GM23338 (cell line): ENCODE measurements around the gene COL18A1. TPM values are rescaled to one million over a fixed set of nuclear protein-coding genes. Genes with fewer than 3 reads are reported as not detected.
"Not testable (repeated sequence)": the region's sequence is repeated elsewhere in the genome, so short reads cannot be mapped to it uniquely, and the experiment has no call there.

Experiments
- ATAC-seq: fragments of 200-7000 bp; cut with Tn5 transposase; 3 replicates; pipeline ENCODE4 v1.9.1; 2020
- DNase-seq: peaks from one replicate; pipeline ENCODE4 v3.0.0-alpha.2; 2015; ENCODE audit warnings: low spot score
- H2AFZ ChIP-seq: fragments of 200-600 bp; sonication (generic); 2 replicates; pipeline ENCODE4 v1.8.0; 2016; ENCODE audit warnings: antibody characterized with exemption, mild to moderate bottlenecking, moderate library complexity
- H3F3A ChIP-seq: fragments of 200-600 bp; sonication (generic); replicated peaks from 2 replicates; pipeline ENCODE4 v1.8.0; 2017; ENCODE audit warnings: antibody characterized with exemption, mixed run types, low read depth
- H3K27ac ChIP-seq: fragments of 200-600 bp; sonication (generic); 2 replicates; pipeline ENCODE4 v1.6.1; 2016; ENCODE audit warnings: low read depth
- H3K27me3 ChIP-seq: fragments of 200-600 bp; sonication (generic); 2 replicates; pipeline ENCODE4 v1.8.0; 2016; ENCODE audit warnings: mild to moderate bottlenecking, mixed run types, moderate library complexity; ENCODE audit not compliant: insufficient read depth
- H3K36me3 ChIP-seq: fragments of 200-600 bp; sonication (generic); 2 replicates; pipeline ENCODE4 v1.8.0; 2016; ENCODE audit warnings: mild to moderate bottlenecking; ENCODE audit not compliant: insufficient read depth
- H3K4me1 ChIP-seq: fragments of 200-600 bp; sonication (generic); 2 replicates; pipeline ENCODE4 v1.8.0; 2016; ENCODE audit warnings: mild to moderate bottlenecking, moderate library complexity; ENCODE audit not compliant: insufficient read depth
- H3K4me2 ChIP-seq: fragments of 200-600 bp; sonication (generic); 2 replicates; pipeline ENCODE4 v1.7.1; 2017; ENCODE audit warnings: mixed run types
- H3K4me3 ChIP-seq: fragments of 200-600 bp; sonication (generic); 2 replicates; pipeline ENCODE4 v1.6.1; 2016; ENCODE audit warnings: mixed run types
- H3K79me2 ChIP-seq: fragments of 200-600 bp; sonication (generic); replicated peaks from 2 replicates; pipeline ENCODE4 v1.8.0; 2017; ENCODE audit warnings: mild to moderate bottlenecking; ENCODE audit not compliant: insufficient read depth
- H3K9me2 ChIP-seq: fragments of 200-600 bp; sonication (generic); 2 replicates; pipeline ENCODE4 v1.8.0; 2017; ENCODE audit not compliant: insufficient read depth
- H4K20me1 ChIP-seq: fragments of 200-600 bp; sonication (generic); replicated peaks from 2 replicates; pipeline ENCODE4 v1.8.0; 2017; ENCODE audit warnings: mild to moderate bottlenecking; ENCODE audit not compliant: insufficient read depth
- H3K27ac Mint-ChIP-seq: 2 replicates; pipeline ENCODE4 v1.8.0; 2020; ENCODE audit warnings: inconsistent platforms, mild to moderate bottlenecking, moderate library complexity, mixed read lengths
- H3K27me3 Mint-ChIP-seq: 3 replicates; pipeline ENCODE4 v1.8.0; 2022; ENCODE audit warnings: low read depth, mild to moderate bottlenecking, moderate library complexity, mixed read lengths, inconsistent platforms; ENCODE audit not compliant: insufficient read depth, poor library complexity
- H3K36me3 Mint-ChIP-seq: 3 replicates; pipeline ENCODE4 v1.8.0; 2021; ENCODE audit warnings: low read depth, mild to moderate bottlenecking, inconsistent platforms, moderate library complexity, mixed read lengths
- H3K4me1 Mint-ChIP-seq: 3 replicates; pipeline ENCODE4 v1.8.0; 2020; ENCODE audit warnings: mild to moderate bottlenecking, inconsistent platforms, mixed read lengths
- H3K4me3 Mint-ChIP-seq: 3 replicates; pipeline ENCODE4 v1.8.0; 2021; ENCODE audit warnings: moderate library complexity, mild to moderate bottlenecking, inconsistent platforms, mixed read lengths
- H3K9me3 Mint-ChIP-seq: 3 replicates; pipeline ENCODE4 v1.8.0; 2020; ENCODE audit warnings: moderate library complexity, mild to moderate bottlenecking, inconsistent platforms, mixed read lengths
- CREB1 ChIP-seq: fragments of 250-450 bp; sonication (Bioruptor Pico); IDR thresholded peaks from 2 replicates; pipeline ENCODE4 v1.5.0; 2020; ENCODE audit warnings: low read depth, mild to moderate bottlenecking, moderate library complexity
- EZH2phosphoT487 ChIP-seq: fragments of 200-600 bp; sonication (generic); IDR thresholded peaks from one replicate; pipeline ENCODE4 v1.8.1; 2018; ENCODE audit warnings: antibody characterized with exemption; ENCODE audit not compliant: unreplicated experiment
- JUNB ChIP-seq: IDR thresholded peaks from one replicate; pipeline ENCODE4 v1.6.1; 2016; ENCODE audit warnings: antibody characterized with exemption; ENCODE audit not compliant: unreplicated experiment
- NANOG ChIP-seq: IDR thresholded peaks from 2 replicates; pipeline ENCODE4 v1.6.1; 2016; ENCODE audit warnings: antibody characterized with exemption, borderline replicate concordance
- STAT1 ChIP-seq: IDR thresholded peaks from one replicate; pipeline ENCODE4 v1.6.1; 2016; ENCODE audit warnings: antibody characterized with exemption; ENCODE audit not compliant: unreplicated experiment
- ZNF331 ChIP-seq: fragments of 250-450 bp; sonication (Bioruptor Pico); IDR thresholded peaks from 2 replicates; pipeline ENCODE4 v1.5.0; 2020; ENCODE audit warnings: low read depth, mild to moderate bottlenecking, moderate library complexity
- polyA plus RNA-seq: library from polyadenylated mRNA; unstranded; fragments of >200 nt; fragmentation: Nextera tagmentation; extraction: Ambion mirVana; gene quantifications from 2 replicates; pipeline ENCODE4 v1.2.1, GENCODE V29; 2016
- total RNA-seq: library from RNA; depleted of rRNA; stranded (reverse); fragments of >200 nt; shearing (Covaris generic); gene quantifications from 2 replicates; pipeline ENCODE4 v1.2.3, GENCODE V29; 2014
- TF ChIP-seq, protein P1 (sequence below): fragments of 250-450 bp; sonication (Bioruptor Pico); IDR thresholded peaks from 2 replicates; pipeline ENCODE4 v1.5.0; 2020; ENCODE audit warnings: mild to moderate bottlenecking, moderate library complexity
- TF ChIP-seq, protein P2 (sequence below), 2 experiments: fragments of 200-600 bp in 1 of 2; sonication (generic) in 1 of 2; conservative IDR thresholded peaks; 2 replicates each; pipeline versions ENCODE4 v1.5.1 to v1.6.1; 2016 to 2017; ENCODE audit warnings: antibody characterized with exemption in 2 of 2, low read depth in 2 of 2, mild to moderate bottlenecking in 2 of 2, moderate library complexity in 1 of 2
- TF ChIP-seq, protein P3 (sequence below): IDR thresholded peaks from one replicate; pipeline ENCODE4 v1.6.1; 2018; ENCODE audit warnings: antibody characterized with exemption; ENCODE audit not compliant: unreplicated experiment

COL18A1 gene
- total and polyA plus RNA-seq, 2 experiments from 2014 or later = 38.4 to 430 TPM

DNA sequence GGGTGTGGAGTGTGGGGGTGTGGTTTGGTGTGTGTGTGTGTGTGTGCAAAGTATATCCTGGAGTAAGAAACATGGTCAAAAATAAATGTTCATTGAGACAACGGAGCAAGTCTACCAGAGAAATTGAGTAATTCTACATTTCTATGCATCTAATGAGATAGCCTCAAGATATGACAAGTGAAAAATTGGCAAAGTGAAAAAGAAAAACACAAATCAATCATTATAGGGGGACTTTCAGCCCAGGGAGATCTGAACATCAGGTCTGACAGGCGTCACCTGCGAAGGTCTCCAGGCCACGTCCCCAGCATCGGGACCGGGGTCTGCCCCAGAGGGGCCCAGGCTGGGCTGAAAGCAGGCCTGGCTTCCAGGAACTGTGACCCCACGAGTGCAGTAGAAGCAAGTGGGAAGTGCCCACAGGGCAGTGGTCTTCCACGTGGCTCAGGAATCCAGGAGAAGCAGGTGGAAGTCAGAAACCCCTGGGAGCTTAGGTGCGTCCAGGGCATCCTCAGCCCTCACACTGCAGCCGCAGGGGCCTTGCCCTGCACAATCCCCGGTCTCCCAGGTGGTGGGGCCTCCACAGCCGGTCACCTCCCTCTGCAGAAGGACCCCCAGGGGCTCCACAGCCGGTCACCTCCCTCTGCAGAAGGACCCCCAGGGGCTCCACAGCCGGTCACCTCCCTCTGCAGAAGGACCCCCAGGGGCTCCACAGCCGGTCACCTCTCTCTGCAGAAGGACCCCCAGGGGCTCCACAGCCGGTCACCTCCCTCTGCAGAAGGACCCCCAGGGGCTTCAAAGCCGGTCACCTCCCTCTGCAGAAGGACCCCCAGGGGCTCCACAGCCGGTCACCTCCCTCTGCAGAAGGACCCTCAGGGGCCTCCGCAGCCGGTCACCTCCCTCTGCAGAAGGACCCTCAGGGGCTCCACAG is 96.4 kb downstream of the COL18A1 start:
- not testable (repeated sequence) for H3K4me1 Mint-ChIP-seq, H2AFZ ChIP-seq, H3K4me3 ChIP-seq, H3K4me2 ChIP-seq, H3K27ac ChIP-seq, H3K27me3 ChIP-seq, H4K20me1 ChIP-seq, H3K4me1 ChIP-seq, H3K27me3 Mint-ChIP-seq, H3K79me2 ChIP-seq, H3K4me3 Mint-ChIP-seq, H3K36me3 ChIP-seq, H3F3A ChIP-seq, H3K9me3 Mint-ChIP-seq, H3K27ac Mint-ChIP-seq, ATAC-seq, H3K9me2 ChIP-seq, DNase-seq
- H3K36me3 Mint-ChIP-seq = peaks cover 51% of the 10 kb centered on the region

DNA sequence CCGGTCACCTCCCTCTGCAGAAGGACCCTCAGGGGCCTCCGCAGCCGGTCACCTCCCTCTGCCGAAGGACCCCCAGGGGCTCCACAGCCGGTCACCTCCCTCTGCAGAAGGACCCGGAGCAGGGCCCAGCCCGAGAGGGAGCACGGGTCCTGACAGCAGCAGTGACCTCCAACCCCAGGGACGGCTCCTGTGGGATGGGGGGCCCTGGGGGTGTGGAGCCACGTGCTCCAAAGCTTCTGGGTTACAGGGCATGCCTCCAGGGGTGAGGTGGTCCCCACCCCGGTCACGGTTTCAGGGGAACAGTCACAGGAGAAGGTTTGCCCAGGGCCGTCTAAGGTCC is 97.0 kb downstream of the COL18A1 start:
- H3K27me3 Mint-ChIP-seq = peaks cover 5% of the 10 kb centered on the region
- ATAC-seq (no peak), DNase-seq (no peak)
- peaks cover 44% of the 10 kb centered on the region for H3K36me3 Mint-ChIP-seq
- no peak overlapping the region for H3K27ac ChIP-seq
- H3K79me2 ChIP-seq = no peaks in the 10 kb centered on the region
- H3K4me2 ChIP-seq = no peak overlapping the region
- H3K4me3 ChIP-seq = no peak overlapping the region
- H3K27me3 ChIP-seq = no peaks in the 10 kb centered on the region
- no peaks in the 10 kb centered on the region for H3K4me1 Mint-ChIP-seq
- no peaks in the 10 kb centered on the region for H3K9me2 ChIP-seq
- H4K20me1 ChIP-seq = no peaks in the 10 kb centered on the region; the same call in 1 of the 2 replicates
- H3K4me3 Mint-ChIP-seq = no peak overlapping the region
- no peak overlapping the region for H3K27ac Mint-ChIP-seq
- no peaks in the 10 kb centered on the region for H3K36me3 ChIP-seq
- no peaks in the 10 kb centered on the region for H3F3A ChIP-seq
- H3K4me1 ChIP-seq = no peaks in the 10 kb centered on the region
- H2AFZ ChIP-seq = no peak overlapping the region
- H3K9me3 Mint-ChIP-seq = no peaks in the 10 kb centered on the region; the same call in 2 of the 3 replicates
- TF ChIP-seq STAT1 (no peak), EZH2phosphoT487 (no peak), ZNF331 (no peak), JUNB (no peak), CREB1 (CRISPR knock-in tag) (no peak), NANOG (no peak)
- TF ChIP-seq, protein P1, sequence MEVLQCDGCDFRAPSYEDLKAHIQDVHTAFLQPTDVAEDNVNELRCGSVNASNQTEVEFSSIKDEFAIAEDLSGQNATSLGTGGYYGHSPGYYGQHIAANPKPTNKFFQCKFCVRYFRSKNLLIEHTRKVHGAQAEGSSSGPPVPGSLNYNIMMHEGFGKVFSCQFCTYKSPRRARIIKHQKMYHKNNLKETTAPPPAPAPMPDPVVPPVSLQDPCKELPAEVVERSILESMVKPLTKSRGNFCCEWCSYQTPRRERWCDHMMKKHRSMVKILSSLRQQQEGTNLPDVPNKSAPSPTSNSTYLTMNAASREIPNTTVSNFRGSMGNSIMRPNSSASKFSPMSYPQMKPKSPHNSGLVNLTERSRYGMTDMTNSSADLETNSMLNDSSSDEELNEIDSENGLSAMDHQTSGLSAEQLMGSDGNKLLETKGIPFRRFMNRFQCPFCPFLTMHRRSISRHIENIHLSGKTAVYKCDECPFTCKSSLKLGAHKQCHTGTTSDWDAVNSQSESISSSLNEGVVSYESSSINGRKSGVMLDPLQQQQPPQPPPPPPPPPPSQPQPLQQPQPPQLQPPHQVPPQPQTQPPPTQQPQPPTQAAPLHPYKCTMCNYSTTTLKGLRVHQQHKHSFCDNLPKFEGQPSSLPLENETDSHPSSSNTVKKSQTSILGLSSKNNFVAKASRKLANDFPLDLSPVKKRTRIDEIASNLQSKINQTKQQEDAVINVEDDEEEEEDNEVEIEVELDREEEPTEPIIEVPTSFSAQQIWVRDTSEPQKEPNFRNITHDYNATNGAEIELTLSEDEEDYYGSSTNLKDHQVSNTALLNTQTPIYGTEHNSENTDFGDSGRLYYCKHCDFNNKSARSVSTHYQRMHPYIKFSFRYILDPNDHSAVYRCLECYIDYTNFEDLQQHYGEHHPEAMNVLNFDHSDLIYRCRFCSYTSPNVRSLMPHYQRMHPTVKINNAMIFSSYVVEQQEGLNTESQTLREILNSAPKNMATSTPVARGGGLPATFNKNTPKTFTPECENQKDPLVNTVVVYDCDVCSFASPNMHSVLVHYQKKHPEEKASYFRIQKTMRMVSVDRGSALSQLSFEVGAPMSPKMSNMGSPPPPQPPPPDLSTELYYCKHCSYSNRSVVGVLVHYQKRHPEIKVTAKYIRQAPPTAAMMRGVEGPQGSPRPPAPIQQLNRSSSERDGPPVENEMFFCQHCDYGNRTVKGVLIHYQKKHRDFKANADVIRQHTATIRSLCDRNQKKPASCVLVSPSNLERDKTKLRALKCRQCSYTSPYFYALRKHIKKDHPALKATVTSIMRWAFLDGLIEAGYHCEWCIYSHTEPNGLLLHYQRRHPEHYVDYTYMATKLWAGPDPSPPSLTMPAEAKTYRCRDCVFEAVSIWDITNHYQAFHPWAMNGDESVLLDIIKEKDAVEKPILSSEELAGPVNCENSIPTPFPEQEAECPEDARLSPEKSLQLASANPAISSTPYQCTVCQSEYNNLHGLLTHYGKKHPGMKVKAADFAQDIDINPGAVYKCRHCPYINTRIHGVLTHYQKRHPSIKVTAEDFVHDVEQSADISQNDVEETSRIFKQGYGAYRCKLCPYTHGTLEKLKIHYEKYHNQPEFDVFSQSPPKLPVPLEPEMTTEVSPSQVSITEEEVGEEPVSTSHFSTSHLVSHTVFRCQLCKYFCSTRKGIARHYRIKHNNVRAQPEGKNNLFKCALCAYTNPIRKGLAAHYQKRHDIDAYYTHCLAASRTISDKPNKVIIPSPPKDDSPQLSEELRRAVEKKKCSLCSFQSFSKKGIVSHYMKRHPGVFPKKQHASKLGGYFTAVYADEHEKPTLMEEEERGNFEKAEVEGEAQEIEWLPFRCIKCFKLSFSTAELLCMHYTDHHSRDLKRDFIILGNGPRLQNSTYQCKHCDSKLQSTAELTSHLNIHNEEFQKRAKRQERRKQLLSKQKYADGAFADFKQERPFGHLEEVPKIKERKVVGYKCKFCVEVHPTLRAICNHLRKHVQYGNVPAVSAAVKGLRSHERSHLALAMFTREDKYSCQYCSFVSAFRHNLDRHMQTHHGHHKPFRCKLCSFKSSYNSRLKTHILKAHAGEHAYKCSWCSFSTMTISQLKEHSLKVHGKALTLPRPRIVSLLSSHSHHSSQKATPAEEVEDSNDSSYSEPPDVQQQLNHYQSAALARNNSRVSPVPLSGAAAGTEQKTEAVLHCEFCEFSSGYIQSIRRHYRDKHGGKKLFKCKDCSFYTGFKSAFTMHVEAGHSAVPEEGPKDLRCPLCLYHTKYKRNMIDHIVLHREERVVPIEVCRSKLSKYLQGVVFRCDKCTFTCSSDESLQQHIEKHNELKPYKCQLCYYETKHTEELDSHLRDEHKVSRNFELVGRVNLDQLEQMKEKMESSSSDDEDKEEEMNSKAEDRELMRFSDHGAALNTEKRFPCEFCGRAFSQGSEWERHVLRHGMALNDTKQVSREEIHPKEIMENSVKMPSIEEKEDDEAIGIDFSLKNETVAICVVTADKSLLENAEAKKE (CRISPR knock-in tag) = no peak
- TF ChIP-seq, protein P2, sequence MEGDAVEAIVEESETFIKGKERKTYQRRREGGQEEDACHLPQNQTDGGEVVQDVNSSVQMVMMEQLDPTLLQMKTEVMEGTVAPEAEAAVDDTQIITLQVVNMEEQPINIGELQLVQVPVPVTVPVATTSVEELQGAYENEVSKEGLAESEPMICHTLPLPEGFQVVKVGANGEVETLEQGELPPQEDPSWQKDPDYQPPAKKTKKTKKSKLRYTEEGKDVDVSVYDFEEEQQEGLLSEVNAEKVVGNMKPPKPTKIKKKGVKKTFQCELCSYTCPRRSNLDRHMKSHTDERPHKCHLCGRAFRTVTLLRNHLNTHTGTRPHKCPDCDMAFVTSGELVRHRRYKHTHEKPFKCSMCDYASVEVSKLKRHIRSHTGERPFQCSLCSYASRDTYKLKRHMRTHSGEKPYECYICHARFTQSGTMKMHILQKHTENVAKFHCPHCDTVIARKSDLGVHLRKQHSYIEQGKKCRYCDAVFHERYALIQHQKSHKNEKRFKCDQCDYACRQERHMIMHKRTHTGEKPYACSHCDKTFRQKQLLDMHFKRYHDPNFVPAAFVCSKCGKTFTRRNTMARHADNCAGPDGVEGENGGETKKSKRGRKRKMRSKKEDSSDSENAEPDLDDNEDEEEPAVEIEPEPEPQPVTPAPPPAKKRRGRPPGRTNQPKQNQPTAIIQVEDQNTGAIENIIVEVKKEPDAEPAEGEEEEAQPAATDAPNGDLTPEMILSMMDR (conservative IDR thresholded peaks at IDR 0.05; ENCODE audit: low read depth in 2 of 2) = no peak
- TF ChIP-seq, protein P3, sequence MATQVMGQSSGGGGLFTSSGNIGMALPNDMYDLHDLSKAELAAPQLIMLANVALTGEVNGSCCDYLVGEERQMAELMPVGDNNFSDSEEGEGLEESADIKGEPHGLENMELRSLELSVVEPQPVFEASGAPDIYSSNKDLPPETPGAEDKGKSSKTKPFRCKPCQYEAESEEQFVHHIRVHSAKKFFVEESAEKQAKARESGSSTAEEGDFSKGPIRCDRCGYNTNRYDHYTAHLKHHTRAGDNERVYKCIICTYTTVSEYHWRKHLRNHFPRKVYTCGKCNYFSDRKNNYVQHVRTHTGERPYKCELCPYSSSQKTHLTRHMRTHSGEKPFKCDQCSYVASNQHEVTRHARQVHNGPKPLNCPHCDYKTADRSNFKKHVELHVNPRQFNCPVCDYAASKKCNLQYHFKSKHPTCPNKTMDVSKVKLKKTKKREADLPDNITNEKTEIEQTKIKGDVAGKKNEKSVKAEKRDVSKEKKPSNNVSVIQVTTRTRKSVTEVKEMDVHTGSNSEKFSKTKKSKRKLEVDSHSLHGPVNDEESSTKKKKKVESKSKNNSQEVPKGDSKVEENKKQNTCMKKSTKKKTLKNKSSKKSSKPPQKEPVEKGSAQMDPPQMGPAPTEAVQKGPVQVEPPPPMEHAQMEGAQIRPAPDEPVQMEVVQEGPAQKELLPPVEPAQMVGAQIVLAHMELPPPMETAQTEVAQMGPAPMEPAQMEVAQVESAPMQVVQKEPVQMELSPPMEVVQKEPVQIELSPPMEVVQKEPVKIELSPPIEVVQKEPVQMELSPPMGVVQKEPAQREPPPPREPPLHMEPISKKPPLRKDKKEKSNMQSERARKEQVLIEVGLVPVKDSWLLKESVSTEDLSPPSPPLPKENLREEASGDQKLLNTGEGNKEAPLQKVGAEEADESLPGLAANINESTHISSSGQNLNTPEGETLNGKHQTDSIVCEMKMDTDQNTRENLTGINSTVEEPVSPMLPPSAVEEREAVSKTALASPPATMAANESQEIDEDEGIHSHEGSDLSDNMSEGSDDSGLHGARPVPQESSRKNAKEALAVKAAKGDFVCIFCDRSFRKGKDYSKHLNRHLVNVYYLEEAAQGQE = no peak
